ENCODE results near the gene OPCML. TPM values are rescaled to one million over a fixed set of nuclear protein-coding genes. Genes with fewer than 3 reads are reported as not detected.

OPCML gene
- total and polyA plus RNA-seq, 2 experiments from 2014 or later, result 1.2 to 4.4 TPM

- TF ChIP-seq EZH2 (IDR thresholded peaks at IDR 0.05; ENCODE audit: low read depth, unreplicated experiment), result no peak
- TF ChIP-seq STAT1 (IDR thresholded peaks at IDR 0.05; ENCODE audit: unreplicated experiment), result no peak
These were observed 741.8 kb downstream of the OPCML start (continued) for GRCh38 chr11:132790466-132790865.

DNA sequence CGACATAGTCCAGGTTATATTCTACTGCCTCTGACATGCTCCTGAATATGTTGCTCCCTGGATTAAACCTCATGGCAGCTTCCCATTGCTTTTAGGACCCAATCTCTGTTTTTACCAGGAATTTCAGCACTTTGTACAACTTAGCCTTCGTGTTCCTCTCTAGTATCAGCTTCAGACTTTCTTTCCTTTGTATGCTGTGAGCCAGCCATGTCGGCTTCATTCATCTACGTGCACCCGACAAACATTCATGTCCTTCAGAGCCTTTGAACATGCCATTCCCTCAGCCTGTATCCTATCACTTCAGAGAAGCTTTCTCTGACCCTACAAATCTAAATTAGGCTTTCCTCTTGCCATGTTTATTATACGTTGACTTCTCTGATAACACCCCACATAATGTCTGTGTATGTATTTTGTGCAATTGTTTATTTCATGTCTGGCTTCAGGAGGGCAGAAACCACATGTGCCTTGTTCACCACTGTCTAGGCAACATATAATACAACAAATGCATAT lies 743.4 kb downstream of the OPCML start:
- TF ChIP-seq EZH2phosphoT487 (IDR thresholded peaks at IDR 0.05; ENCODE audit: unreplicated experiment), result no peak
- TF ChIP-seq JUNB (IDR thresholded peaks at IDR 0.05; ENCODE audit: unreplicated experiment), result no peak
- TF ChIP-seq CTCF (conservative IDR thresholded peaks at IDR 0.05; ENCODE audit: low read depth in 2 of 2), result no peak
- no peak for TF ChIP-seq CREB1 (CRISPR knock-in tag; IDR thresholded peaks at IDR 0.05; ENCODE audit: low read depth)
- no peak for TF ChIP-seq ZNF114 (CRISPR knock-in tag; IDR thresholded peaks at IDR 0.05)
- TF ChIP-seq ETS1 (IDR thresholded peaks at IDR 0.05), result no peak
- TF ChIP-seq NANOG (IDR thresholded peaks at IDR 0.05; ENCODE audit: borderline replicate concordance), result no peak
- TF ChIP-seq STAT1 (IDR thresholded peaks at IDR 0.05; ENCODE audit: unreplicated experiment), result no peak
- no peak for TF ChIP-seq EZH2 (IDR thresholded peaks at IDR 0.05; ENCODE audit: low read depth, unreplicated experiment)
- Histone ChIP-seq H3F3A (replicated peaks; ENCODE audit: low read depth) (0 out of 2 replicates have a peak, but pooled peaks cover 3% of the 10 kb centered on the region), H3K4me3 (no peak overlapping the region), H3K79me2 (replicated peaks; ENCODE audit: insufficient read depth) (no peaks in the 10 kb centered on the region), H4K20me1 (replicated peaks; ENCODE audit: insufficient read depth) (no peaks in the 10 kb centered on the region), H3K36me3 (ENCODE audit: insufficient read depth) (no peaks in the 10 kb centered on the region), H3K27me3 (ENCODE audit: insufficient read depth) (no peaks in the 10 kb centered on the region), H2AFZ (no peak overlapping the region), H3K9me2 (ENCODE audit: insufficient read depth) (no peaks in the 10 kb centered on the region), H3K27ac (ENCODE audit: low read depth) (no peak overlapping the region), H3K4me2 (peak overlapping the region; percentile 15; the same call in 1 of the 2 replicates), H3K4me1 (ENCODE audit: insufficient read depth) (peaks cover 50% of the 10 kb centered on the region)
- Mint-ChIP-seq H3K36me3 (ENCODE audit: low read depth) (no peaks in the 10 kb centered on the region), H3K27ac (no peak overlapping the region), H3K9me3 (no peaks in the 10 kb centered on the region), H3K27me3 (ENCODE audit: insufficient read depth, low read depth, poor library complexity) (peaks cover 10% of the 10 kb centered on the region), H3K4me1 (peaks cover 56% of the 10 kb centered on the region), H3K4me3 (no peak overlapping the region)
- DNase-seq (ENCODE audit: low spot score) (no peak), ATAC-seq (no peak)

DNA sequence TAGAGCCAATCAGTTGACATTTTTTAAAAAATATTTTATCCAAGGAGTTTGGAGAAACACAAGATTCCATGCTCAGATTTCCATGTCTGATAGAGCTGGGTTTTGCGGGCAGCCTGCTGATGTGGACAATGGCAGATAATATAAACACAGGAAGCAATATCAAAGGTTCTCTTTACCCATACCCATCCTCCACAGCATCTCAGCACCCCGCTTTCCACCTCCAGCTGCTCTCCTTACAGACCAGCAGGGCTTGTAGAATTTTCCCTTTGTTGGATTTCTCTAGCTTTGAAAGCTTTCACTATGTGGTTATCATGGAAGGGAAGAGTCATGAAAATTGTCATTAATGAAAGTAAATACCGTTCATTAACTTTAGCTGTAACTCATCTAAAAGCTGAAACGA lies 746.4 kb downstream of the OPCML start:
- no peak overlapping the region for H3K27ac ChIP-seq (ENCODE audit: low read depth)
- Mint-ChIP-seq H3K4me3 (no peak overlapping the region), H3K36me3 (ENCODE audit: low read depth) (no peaks in the 10 kb centered on the region), H3K27me3 (ENCODE audit: insufficient read depth, low read depth, poor library complexity) (peaks cover 3% of the 10 kb centered on the region), H3K27ac (no peak overlapping the region), H3K9me3 (no peaks in the 10 kb centered on the region), H3K4me1 (peaks cover 41% of the 10 kb centered on the region)
- H3K4me1 ChIP-seq (ENCODE audit: insufficient read depth), result peaks cover 42% of the 10 kb centered on the region
- no peak overlapping the region for H3K4me3 ChIP-seq
- no peaks in the 10 kb centered on the region for H4K20me1 ChIP-seq (replicated peaks; ENCODE audit: insufficient read depth)
- H3K9me2 ChIP-seq (ENCODE audit: insufficient read depth), result no peaks in the 10 kb centered on the region
- H3K4me2 ChIP-seq, result peak overlapping the region; percentile 16
- ATAC-seq (peak; percentile 90), DNase-seq (ENCODE audit: low spot score) (no peak)
- H3F3A ChIP-seq (replicated peaks; ENCODE audit: low read depth), result no peaks in the 10 kb centered on the region
- no peaks in the 10 kb centered on the region for H3K79me2 ChIP-seq (replicated peaks; ENCODE audit: insufficient read depth)
- H3K27me3 ChIP-seq (ENCODE audit: insufficient read depth), result no peaks in the 10 kb centered on the region
- H3K36me3 ChIP-seq (ENCODE audit: insufficient read depth), result no peaks in the 10 kb centered on the region
- H2AFZ ChIP-seq, result no peak overlapping the region
- TF ChIP-seq POLR2AphosphoS5 (IDR thresholded peaks at IDR 0.05; ENCODE audit: low read depth) (no peak), CTCF (conservative IDR thresholded peaks at IDR 0.05; ENCODE audit: low read depth in 2 of 2) (no peak), ZNF114 (CRISPR knock-in tag; IDR thresholded peaks at IDR 0.05) (no peak), EZH2phosphoT487 (IDR thresholded peaks at IDR 0.05; ENCODE audit: unreplicated experiment) (no peak), STAT1 (IDR thresholded peaks at IDR 0.05; ENCODE audit: unreplicated experiment) (no peak), ETS1 (IDR thresholded peaks at IDR 0.05) (no peak)
- TF ChIP-seq, protein P1, sequence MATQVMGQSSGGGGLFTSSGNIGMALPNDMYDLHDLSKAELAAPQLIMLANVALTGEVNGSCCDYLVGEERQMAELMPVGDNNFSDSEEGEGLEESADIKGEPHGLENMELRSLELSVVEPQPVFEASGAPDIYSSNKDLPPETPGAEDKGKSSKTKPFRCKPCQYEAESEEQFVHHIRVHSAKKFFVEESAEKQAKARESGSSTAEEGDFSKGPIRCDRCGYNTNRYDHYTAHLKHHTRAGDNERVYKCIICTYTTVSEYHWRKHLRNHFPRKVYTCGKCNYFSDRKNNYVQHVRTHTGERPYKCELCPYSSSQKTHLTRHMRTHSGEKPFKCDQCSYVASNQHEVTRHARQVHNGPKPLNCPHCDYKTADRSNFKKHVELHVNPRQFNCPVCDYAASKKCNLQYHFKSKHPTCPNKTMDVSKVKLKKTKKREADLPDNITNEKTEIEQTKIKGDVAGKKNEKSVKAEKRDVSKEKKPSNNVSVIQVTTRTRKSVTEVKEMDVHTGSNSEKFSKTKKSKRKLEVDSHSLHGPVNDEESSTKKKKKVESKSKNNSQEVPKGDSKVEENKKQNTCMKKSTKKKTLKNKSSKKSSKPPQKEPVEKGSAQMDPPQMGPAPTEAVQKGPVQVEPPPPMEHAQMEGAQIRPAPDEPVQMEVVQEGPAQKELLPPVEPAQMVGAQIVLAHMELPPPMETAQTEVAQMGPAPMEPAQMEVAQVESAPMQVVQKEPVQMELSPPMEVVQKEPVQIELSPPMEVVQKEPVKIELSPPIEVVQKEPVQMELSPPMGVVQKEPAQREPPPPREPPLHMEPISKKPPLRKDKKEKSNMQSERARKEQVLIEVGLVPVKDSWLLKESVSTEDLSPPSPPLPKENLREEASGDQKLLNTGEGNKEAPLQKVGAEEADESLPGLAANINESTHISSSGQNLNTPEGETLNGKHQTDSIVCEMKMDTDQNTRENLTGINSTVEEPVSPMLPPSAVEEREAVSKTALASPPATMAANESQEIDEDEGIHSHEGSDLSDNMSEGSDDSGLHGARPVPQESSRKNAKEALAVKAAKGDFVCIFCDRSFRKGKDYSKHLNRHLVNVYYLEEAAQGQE (IDR thresholded peaks at IDR 0.05; ENCODE audit: unreplicated experiment), result no peak

Measured in GM23338 (cell line).